IMR-90 (cell line): Measurements from ENCODE around the gene NT5DC2. TPM values are rescaled to one million over a fixed set of nuclear protein-coding genes. Genes with fewer than 3 reads are reported as not detected.

Source experiments
- ATAC-seq: fragments of 200-7000 bp; cut with Tn5 transposase; 2 replicates; pipeline ENCODE4 v1.9.1; 2020; ENCODE audit warnings: low read depth, mild to moderate bottlenecking, moderate library complexity
- BruUV-seq: library from RNA; stranded (reverse); fragments of 400-500 nt; replicated peaks from 2 replicates; lab custom pipeline; 2021; lab: Mats Ljungman, UMichigan
- CTCF ChIA-PET: fragments of 300-600 bp; formaldehyde crosslinking; extraction: SDS; loops from one replicate; lab custom pipeline; 2021; ENCODE audit warnings: antibody characterized with exemption; lab: Yijun Ruan, JAX
- POLR2A ChIA-PET: fragments of 300-600 bp; sonication (Branson Sonifier 250); formaldehyde crosslinking; loops from one replicate; lab custom pipeline; 2022; ENCODE audit warnings: antibody characterized with exemption; ENCODE audit not compliant: unreplicated experiment; lab: Charles Lee
- DNase-seq: peaks from one replicate; pipeline ENCODE4 v3.0.0; 2013
- H2AFZ ChIP-seq: replicated peaks from 2 replicates; pipeline ENCODE3; 2013; ENCODE audit warnings: low read length, mild to moderate bottlenecking; ENCODE audit not compliant: poor library complexity
- H2AK5ac ChIP-seq: 2 replicates; pipeline ENCODE4 v1.6.1; 2013; ENCODE audit warnings: low read depth, low read length, inconsistent platforms
- H2AK9ac ChIP-seq: replicated peaks from 2 replicates; pipeline ENCODE3; 2013; ENCODE audit warnings: mild to moderate bottlenecking, low read depth, low read length, moderate library complexity; ENCODE audit not compliant: poor library complexity
- H2BK120ac ChIP-seq: 2 replicates; pipeline ENCODE4 v1.6.1; 2013; ENCODE audit warnings: low read depth, low read length, inconsistent platforms
- H2BK15ac ChIP-seq: 3 replicates; pipeline ENCODE4 v1.6.1; 2013; ENCODE audit warnings: low read depth, low read length, inconsistent platforms
- H2BK20ac ChIP-seq: 2 replicates; pipeline ENCODE4 v1.6.1; 2013; ENCODE audit warnings: low read depth, mild to moderate bottlenecking, inconsistent platforms, low read length, moderate library complexity
- H2BK5ac ChIP-seq: 2 replicates; pipeline ENCODE4 v1.6.1; 2013; ENCODE audit warnings: mild to moderate bottlenecking, low read depth, low read length, inconsistent platforms; ENCODE audit not compliant: poor library complexity, severe bottlenecking
- H3K14ac ChIP-seq: replicated peaks from 2 replicates; pipeline ENCODE4 v1.6.1; 2013; ENCODE audit warnings: low read depth, low read length, inconsistent platforms
- H3K18ac ChIP-seq: 2 replicates; pipeline ENCODE4 v1.6.1; 2013; ENCODE audit warnings: low read depth, low read length, control low read depth
- H3K23ac ChIP-seq: 2 replicates; pipeline ENCODE4 v1.6.1; 2013; ENCODE audit warnings: low read depth, low read length, inconsistent platforms
- H3K27ac ChIP-seq: 2 replicates; pipeline ENCODE4 v1.5.1; 2013; ENCODE audit warnings: mild to moderate bottlenecking, control low read depth, low read length; ENCODE audit not compliant: insufficient read depth
- H3K27me3 ChIP-seq: 2 replicates; pipeline ENCODE4 v1.6.1; 2013; ENCODE audit warnings: low read length; ENCODE audit not compliant: control insufficient read depth, insufficient read depth
- H3K36me3 ChIP-seq: 2 replicates; pipeline ENCODE4 v1.6.1; 2013; ENCODE audit warnings: low read length, mixed read lengths; ENCODE audit not compliant: control insufficient read depth, insufficient read depth
- H3K4ac ChIP-seq: 2 replicates; pipeline ENCODE4 v1.6.1; 2013; ENCODE audit warnings: low read depth, low read length, inconsistent platforms
- H3K4me1 ChIP-seq: 2 replicates; pipeline ENCODE4 v1.6.1; 2013; ENCODE audit warnings: low read length, mixed read lengths; ENCODE audit not compliant: control insufficient read depth, insufficient read depth
- H3K4me2 ChIP-seq: 2 replicates; pipeline ENCODE4 v1.6.1; 2013; ENCODE audit warnings: low read depth, mild to moderate bottlenecking, control low read depth, low read length, moderate library complexity
- H3K4me3 ChIP-seq: 2 replicates; pipeline ENCODE4 v1.5.1; 2013; ENCODE audit warnings: low read depth, mild to moderate bottlenecking, control low read depth, low read length, moderate library complexity; ENCODE audit not compliant: insufficient read depth
- H3K56ac ChIP-seq: 2 replicates; pipeline ENCODE4 v1.6.1; 2013; ENCODE audit warnings: low read length, inconsistent platforms; ENCODE audit not compliant: insufficient read depth; ENCODE audit errors: extremely low read depth
- H3K79me1 ChIP-seq, 2 experiments: 2 replicates each; pipeline ENCODE4 v1.6.1; 2013; ENCODE audit warnings: low read length in 2 of 2, inconsistent platforms in 1 of 2, low read depth in 1 of 2
- H3K9ac ChIP-seq: 2 replicates; pipeline ENCODE4 v1.6.1; 2013; ENCODE audit warnings: low read depth, low read length, control low read depth
- H3K9me1 ChIP-seq: 2 replicates; pipeline ENCODE4 v1.6.1; 2013; ENCODE audit warnings: low read length, inconsistent platforms; ENCODE audit not compliant: insufficient read depth
- H3K9me3 ChIP-seq: 2 replicates; pipeline ENCODE4 v1.6.1; 2013; ENCODE audit warnings: low read length; ENCODE audit not compliant: control insufficient read depth, insufficient read depth
- H4K20me1 ChIP-seq: 2 replicates; pipeline ENCODE4 v1.6.1; 2013; ENCODE audit warnings: low read length, inconsistent platforms; ENCODE audit not compliant: insufficient read depth
- H4K5ac ChIP-seq: 2 replicates; pipeline ENCODE4 v1.6.1; 2013; ENCODE audit warnings: mild to moderate bottlenecking, low read depth, low read length, control low read depth
- H4K8ac ChIP-seq, 2 experiments: 2 replicates each; pipeline ENCODE4 v1.6.1; 2013; ENCODE audit warnings: low read depth in 2 of 2, low read length in 2 of 2, control low read depth in 1 of 2, inconsistent platforms in 1 of 2
- H4K91ac ChIP-seq: 2 replicates; pipeline ENCODE4 v1.6.1; 2013; ENCODE audit warnings: low read depth, low read length, inconsistent platforms; ENCODE audit not compliant: insufficient read depth
- BHLHE40 ChIP-seq: fragments of 150-350 bp; IDR thresholded peaks from 2 replicates; pipeline ENCODE4 v1.6.1; 2016; ENCODE audit warnings: mild to moderate bottlenecking, low read depth, low read length
- CTCF ChIP-seq: conservative IDR thresholded peaks from 2 replicates; pipeline ENCODE4 v1.5.1; 2012; ENCODE audit warnings: mild to moderate bottlenecking, low read depth, low read length, improper control_type of control experiment
- FOS ChIP-seq: fragments of 150-350 bp; IDR thresholded peaks from 2 replicates; pipeline ENCODE4 v1.6.1; 2016; ENCODE audit warnings: low read depth, low read length
- MAFK ChIP-seq: IDR thresholded peaks from 2 replicates; pipeline ENCODE4 v1.6.1; 2012; ENCODE audit warnings: low read depth, low read length, improper control_type of control experiment
- MAZ ChIP-seq: IDR thresholded peaks from 2 replicates; pipeline ENCODE4 v1.6.1; 2012; ENCODE audit warnings: low read depth, mild to moderate bottlenecking, low read length, improper control_type of control experiment, moderate library complexity, borderline replicate concordance
- MXI1 ChIP-seq: IDR thresholded peaks from 2 replicates; pipeline ENCODE4 v1.6.1; 2012; ENCODE audit warnings: low read depth, mild to moderate bottlenecking, low read length, moderate library complexity, borderline replicate concordance
- NFE2L2 ChIP-seq: fragments of 150-350 bp; IDR thresholded peaks from 2 replicates; pipeline ENCODE4 v1.6.1; 2016; ENCODE audit warnings: low read depth, mild to moderate bottlenecking, low read length
- POLR2A ChIP-seq: IDR thresholded peaks from 2 replicates; pipeline ENCODE4 v1.6.1; 2012; ENCODE audit warnings: mild to moderate bottlenecking, low read depth, low read length
- RAD21 ChIP-seq: IDR thresholded peaks from 2 replicates; pipeline ENCODE4 v1.6.1; 2012; ENCODE audit warnings: low read length, improper control_type of control experiment
- RCOR1 ChIP-seq: IDR thresholded peaks from 2 replicates; pipeline ENCODE4 v1.6.1; 2012; ENCODE audit warnings: mild to moderate bottlenecking, low read length, improper control_type of control experiment; ENCODE audit not compliant: insufficient replicate concordance
- RFX5 ChIP-seq: IDR thresholded peaks from 2 replicates; pipeline ENCODE4 v1.8.0; 2012; ENCODE audit warnings: low read depth, mild to moderate bottlenecking, low read length, moderate library complexity
- WGBS, 2 experiments: methylation state at CpG; one replicate each; pipeline versions ENCODE4 v1.1.5 to v1.1.7; 2013; ENCODE audit warnings: missing lambda C conversion rate in 2 of 2; ENCODE audit not compliant: insufficient read length in 1 of 2; ENCODE audit errors: extremely low coverage in 2 of 2; 5-methylcytosine and 5-hydroxymethylcytosine counted together
- dilution Hi-C: fragments of 300-500 bp; cut with HindIII; formaldehyde crosslinking; loops from one replicate; pipeline ENCODE4 v1.14.3; 2018; ENCODE audit warnings: low sequenced_read_pairs; ENCODE audit not compliant: unreplicated experiment
- in situ Hi-C: fragments of 300-500 bp; cut with MboI; formaldehyde crosslinking; loops from 3 replicates; pipeline ENCODE4 v1.14.3; 2019; ENCODE audit warnings: low sequenced_read_pairs, inconsistent platforms, mixed read lengths
- intact Hi-C: fragments of 100-400 bp; cut with micrococcal nuclease; formaldehyde crosslinking; loops from 2 replicates; pipeline ENCODE4 v1.10.0; 2022
- polyA plus RNA-seq, 3 experiments: library from polyadenylated mRNA; depleted of rRNA; stranded (reverse); fragments of >200 nt; gene quantifications; 2 replicates each; pipeline ENCODE4 v1.2.3, GENCODE V29; 2012; ENCODE audit warnings: low replicate concordance in 1 of 3
- total RNA-seq: library from RNA; depleted of rRNA; stranded (reverse); fragments of >200 nt; gene quantifications from 2 replicates; pipeline ENCODE4 v1.2.3, GENCODE V29; 2012

The NT5DC2 gene
- total and polyA plus RNA-seq, 2 of the 4 experiments (the other 2 are of a cell fraction) = 161 to 200 TPM

- TF ChIP-seq MAFK = 0 out of 2 replicates have a peak, but pooled peaks have one; percentile 3
- TF ChIP-seq RAD21 = no peak
Measured at GRCh38 chr3:52498137-52499054, 35.3 kb downstream of the NT5DC2 start (continued).

GRCh38 chr3:52495777-52496602 is 37.7 kb downstream of the NT5DC2 start:
- Histone ChIP-seq H3K27ac (no peak overlapping the region), H3K9me1 (peaks cover 10% of the 10 kb centered on the region), H3K36me3 (peaks cover 24% of the 10 kb centered on the region), H3K4me3 (no peak overlapping the region), H2AFZ (peak overlapping the region; percentile 44), H3K14ac (0 out of 2 replicates have a peak overlapping the region, but pooled peaks have one; percentile 29), H2BK5ac (no peak overlapping the region), H3K56ac (no peak overlapping the region), H2BK20ac (no peak overlapping the region), H3K79me1 (no peaks in the 10 kb centered on the region), H3K18ac (no peak overlapping the region), H2BK120ac (no peak overlapping the region), H3K9me3 (no peaks in the 10 kb centered on the region), H2BK15ac (no peak overlapping the region), H3K4me2 (no peak overlapping the region), H3K23ac (no peak overlapping the region), H4K20me1 (peaks cover 12% of the 10 kb centered on the region; the same call in 1 of the 2 replicates), H2AK9ac (peak overlapping the region; percentile 78), H4K8ac (no peak overlapping the region), H3K9ac (no peak overlapping the region), H4K5ac (no peak overlapping the region), H3K27me3 (no peaks in the 10 kb centered on the region), H2AK5ac (peak overlapping the region; percentile 54; the same call in 1 of the 2 replicates), H3K4ac (peak overlapping the region; percentile 76; the same call in 1 of the 2 replicates), H4K91ac (no peak overlapping the region), H3K4me1 (peaks cover 9% of the 10 kb centered on the region; the same call in 1 of the 2 replicates)
- in situ Hi-C loops = no loop called here
- CTCF ChIA-PET = no interaction called here
- 48% methylated on average over 4 of the region's 16 CpGs; no CpG with 5 or more reads in 1 of the 2 experiments for WGBS, 2 experiments
- DNase-seq (peak; percentile 43), ATAC-seq (peak; percentile 42)
- intact Hi-C loops = no loop called here
- no TSS peak for BruUV-seq
- POLR2A ChIA-PET = no interaction called here
- dilution Hi-C loops = no loop called here
- TF ChIP-seq POLR2A = no peak
- TF ChIP-seq FOS = no peak
- no peak for TF ChIP-seq RAD21
- no peak for TF ChIP-seq MXI1
- no peak for TF ChIP-seq NFE2L2
- TF ChIP-seq CTCF = no peak
- TF ChIP-seq BHLHE40 = no peak
- no peak for TF ChIP-seq RCOR1
- no peak for TF ChIP-seq RFX5
- TF ChIP-seq MAZ = no peak
